ENCODE results near the gene GPC4.

Gene GPC4

GRCh38 chrX:133410550-133410949 lies 4.7 kb downstream of the GPC4 start:
- no peak for DNase-seq (ENCODE audit: low read depth)

DNA sequence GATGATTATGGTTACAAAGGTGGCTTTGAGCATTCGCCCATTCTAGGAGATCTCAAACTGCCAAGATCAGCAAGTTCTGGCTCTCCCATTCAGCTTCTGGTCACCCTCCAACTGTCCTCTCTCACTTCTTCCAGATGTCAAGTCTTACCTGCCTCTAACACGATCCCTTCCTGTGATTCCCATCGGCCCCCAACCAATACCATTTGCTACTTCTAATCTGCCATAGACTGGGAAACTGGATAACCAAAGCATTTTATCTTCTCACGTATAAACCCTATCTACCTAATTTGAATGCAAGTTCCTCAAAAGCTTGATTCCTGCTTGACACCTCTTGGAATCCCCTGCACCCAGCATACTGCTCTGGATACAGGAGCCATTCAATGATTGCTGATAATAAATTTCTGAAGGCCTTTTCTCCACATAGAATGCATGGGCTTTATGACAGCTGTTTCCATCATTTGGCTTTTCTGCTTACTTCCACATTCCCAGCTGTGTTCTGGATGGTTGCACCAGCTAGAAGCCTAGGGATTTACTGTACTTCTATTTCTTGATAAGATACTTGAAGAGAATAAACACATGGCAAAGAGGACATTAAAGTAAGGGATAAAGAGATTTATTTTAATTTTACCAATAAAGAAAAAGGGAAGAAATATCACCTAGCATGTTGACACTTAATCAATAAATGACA lies 9.6 kb downstream of the GPC4 start:
- no peak for DNase-seq (ENCODE audit: low read depth)

GRCh38 chrX:133403984-133404383 lies 11.3 kb downstream of the GPC4 start:
- DNase-seq (ENCODE audit: low read depth), result no peak

GRCh38 chrX:133402830-133403625 lies 12.3 kb downstream of the GPC4 start:
- no peak for DNase-seq (ENCODE audit: low read depth)

DNA sequence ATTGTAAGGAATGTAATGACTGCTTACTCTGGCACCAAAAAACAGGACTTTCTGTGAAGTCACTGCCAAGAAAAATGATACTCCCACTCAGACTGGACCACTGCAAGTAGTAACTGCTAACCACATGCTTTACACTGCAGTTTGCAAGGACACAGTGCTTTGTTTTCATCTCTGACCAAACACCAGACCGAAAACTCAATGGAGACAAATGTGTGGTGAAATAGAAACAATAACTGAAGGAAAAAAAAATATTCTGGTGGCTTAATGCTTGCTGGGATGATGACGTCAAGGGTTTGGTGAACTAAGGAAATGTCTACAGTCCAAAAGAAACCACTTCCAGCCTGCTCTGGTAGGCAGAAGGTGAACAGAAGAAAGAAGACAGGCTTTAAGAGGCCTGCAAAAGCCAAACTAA lies 13.2 kb downstream of the GPC4 start:
- DNase-seq (ENCODE audit: low read depth), result no peak

- DNase-seq (ENCODE audit: low read depth), result no peak
Measured at GRCh38 chrX:133401536-133401935, 13.8 kb downstream of the GPC4 start.

GRCh38 chrX:133399411-133399810 lies 15.9 kb downstream of the GPC4 start:
- no peak for DNase-seq (ENCODE audit: low read depth)

GRCh38 chrX:133394765-133395164 lies 20.5 kb downstream of the GPC4 start:
- DNase-seq (ENCODE audit: low read depth), result no peak

GRCh38 chrX:133392671-133393070 lies 22.6 kb downstream of the GPC4 start:
- DNase-seq (ENCODE audit: low read depth), result no peak

DNA sequence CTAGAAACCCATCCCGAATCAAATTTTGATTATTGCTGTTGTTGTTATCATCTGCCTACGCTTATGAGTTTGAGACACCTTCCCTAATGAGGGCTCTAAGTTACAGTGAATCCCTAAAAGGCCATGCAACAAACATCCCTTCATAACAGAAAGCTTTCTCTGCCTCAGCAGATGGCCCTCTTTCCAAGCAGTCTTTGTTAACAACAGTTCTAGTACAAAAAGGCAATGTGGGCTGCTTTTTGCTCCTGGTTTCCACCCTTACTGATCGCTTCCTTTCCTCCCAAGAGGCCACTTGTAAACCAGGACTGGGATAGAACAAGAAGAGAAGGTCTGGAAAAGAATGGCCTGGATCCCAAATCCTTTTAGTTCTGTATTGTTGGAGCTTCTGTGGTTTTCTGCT lies 24.2 kb downstream of the GPC4 start:
- no peak for DNase-seq (ENCODE audit: low read depth)

DNA sequence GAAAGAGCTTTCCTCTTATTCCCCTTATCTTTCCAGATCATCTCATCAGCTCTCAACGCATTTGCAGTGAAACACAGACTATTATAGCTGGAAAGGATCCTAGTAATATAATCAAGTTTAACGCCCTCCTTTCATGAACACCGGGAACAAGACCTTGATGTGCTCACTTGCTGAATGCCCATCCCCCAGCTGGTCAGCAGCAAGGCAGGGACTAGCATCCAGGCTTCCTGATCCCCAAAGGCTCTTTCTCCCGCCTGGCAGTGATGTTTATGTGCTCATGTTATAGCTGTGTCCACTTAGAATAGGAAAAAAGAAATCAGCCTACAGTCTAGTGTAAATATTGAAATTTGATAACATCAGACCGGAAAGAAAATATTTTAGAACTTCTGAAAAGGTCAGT lies 24.6 kb downstream of the GPC4 start:
- DNase-seq (ENCODE audit: low read depth), result no peak

DNA sequence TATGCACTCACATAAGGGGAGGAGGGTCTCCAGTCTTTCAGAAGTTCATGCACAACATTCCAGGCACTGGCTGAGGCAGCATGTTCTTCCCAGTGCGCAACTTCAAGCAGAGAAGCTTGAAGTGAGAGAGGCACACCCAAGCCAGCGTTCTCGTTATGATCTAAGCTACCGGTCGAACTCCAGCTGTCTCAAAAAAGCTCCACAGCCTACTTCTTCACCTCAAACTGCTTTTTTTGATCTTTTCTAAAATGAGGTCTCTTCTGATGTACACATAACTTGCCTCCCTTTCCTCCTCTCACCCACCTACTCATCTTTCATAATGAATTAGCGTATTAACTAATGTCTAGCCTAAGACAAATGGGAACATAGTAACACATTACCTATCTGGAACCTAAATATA lies 25.3 kb downstream of the GPC4 start:
- DNase-seq (ENCODE audit: low read depth), result no peak

DNA sequence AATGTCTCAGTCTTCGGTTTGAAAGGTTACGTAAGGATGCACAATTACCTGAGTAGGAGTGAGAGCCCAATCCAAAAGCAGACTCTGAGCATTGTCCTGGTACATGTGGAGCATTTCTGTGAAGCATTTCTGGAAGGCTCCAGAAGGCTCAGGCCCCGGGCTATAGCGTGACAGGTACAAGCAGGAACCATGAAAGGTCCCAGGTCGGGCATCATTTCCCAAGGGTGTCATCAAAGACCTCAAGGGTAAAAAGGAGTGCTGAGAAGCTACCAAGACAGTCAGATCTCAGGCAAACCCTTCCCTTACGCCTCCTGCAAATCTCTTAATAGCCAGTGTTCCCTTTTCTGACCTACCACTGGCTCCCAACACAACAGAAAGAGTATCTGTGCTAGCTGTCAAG lies 30.8 kb downstream of the GPC4 start:
- no peak for DNase-seq (ENCODE audit: low read depth)

GRCh38 chrX:133380711-133381619 lies 34.3 kb downstream of the GPC4 start:
- no peak for DNase-seq (ENCODE audit: low read depth)

- DNase-seq (ENCODE audit: low read depth), result no peak
Measured at GRCh38 chrX:133376422-133376821, 38.9 kb downstream of the GPC4 start.

GRCh38 chrX:133375615-133376340 lies 39.5 kb downstream of the GPC4 start:
- no peak for DNase-seq (ENCODE audit: low read depth)

DNA sequence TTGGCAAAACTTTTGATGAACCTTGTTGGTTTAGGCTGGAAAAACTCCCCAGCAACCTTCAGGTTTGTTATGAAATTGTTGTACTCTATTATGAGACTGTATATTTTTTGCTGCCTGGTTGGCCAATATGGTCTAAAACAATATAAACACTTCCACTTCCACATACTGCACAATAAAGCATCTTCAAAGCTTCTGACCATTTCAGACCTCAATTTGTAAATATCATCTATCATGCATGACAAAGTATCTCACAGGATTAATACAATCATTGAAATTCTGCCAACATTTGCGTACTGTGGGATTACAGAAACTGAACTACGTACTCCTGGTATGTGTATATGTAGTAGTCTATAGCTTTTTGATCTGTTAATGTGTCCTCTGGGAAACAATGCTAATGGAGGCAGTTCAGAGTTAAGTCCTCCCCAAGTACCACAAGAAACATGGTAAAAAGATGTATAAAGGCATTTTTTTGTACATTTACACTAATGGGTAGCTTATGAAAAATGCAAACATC lies 40.4 kb downstream of the GPC4 start:
- DNase-seq (ENCODE audit: low read depth), result no peak

DNA sequence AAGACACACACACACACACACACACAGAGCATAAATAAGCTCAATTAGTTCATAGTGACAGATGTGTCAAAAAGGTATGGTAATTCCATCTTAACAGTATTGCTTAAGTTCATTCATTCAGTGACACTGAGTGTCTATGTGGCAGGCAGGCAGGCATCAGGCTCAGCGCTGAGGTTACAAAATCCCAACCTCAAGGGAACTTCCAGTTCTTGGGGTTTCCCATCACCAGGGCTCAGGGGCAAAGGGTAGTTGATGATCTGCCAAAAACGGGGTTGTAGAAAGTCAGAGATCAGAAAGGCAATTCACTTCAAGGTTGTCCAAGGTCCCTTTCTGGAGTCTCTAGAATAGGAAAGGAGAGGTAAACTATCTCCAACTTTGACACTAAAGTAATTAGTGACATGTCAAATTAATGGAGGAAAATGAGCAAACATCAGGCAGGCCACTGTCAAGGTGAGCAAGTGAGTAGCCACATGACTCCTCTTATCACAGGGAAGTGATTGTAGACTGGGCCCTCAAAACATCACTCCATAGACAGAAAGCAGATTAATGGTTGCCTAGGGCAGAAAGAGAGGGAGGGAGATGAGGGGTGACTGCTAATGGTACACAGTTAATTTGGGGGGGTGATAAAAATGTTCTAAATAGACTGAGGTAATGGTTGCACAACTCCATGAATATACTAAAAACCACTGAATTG lies 41.8 kb downstream of the GPC4 start:
- DNase-seq (ENCODE audit: low read depth), result no peak

GRCh38 chrX:133370696-133371275 lies 44.5 kb downstream of the GPC4 start:
- no peak for DNase-seq (ENCODE audit: low read depth)

- no peak for DNase-seq (ENCODE audit: low read depth)
Measured at GRCh38 chrX:133369065-133369464, 46.2 kb downstream of the GPC4 start.

DNA sequence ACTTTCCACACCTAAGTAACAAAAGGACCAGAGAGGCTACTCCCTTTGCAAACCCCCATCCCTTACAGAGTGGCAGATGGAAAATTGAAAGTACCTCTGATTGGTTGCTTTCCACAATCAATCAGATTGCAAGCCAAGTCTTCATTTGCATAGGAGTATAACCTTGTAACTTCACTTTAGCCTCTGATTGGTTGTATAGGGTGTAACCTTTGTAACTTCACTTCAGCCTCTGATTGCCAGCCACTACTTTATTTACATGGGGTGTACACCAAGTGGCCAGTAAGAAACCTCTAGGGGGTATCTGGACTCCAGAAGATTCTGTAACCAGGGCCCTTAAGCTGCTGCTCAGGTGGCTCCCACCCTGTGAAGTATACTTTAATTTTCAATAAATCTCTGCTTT lies 48.6 kb downstream of the GPC4 start:
- no peak for DNase-seq (ENCODE audit: low read depth)
